HG03460 (cell line): ENCODE data around the gene SNRNP200.
A peak's percentile ranks its signal among the peaks of the same experiment; 100 is the strongest.

Experiments used
- ATAC-seq: cut with Tn5 transposase; IDR thresholded peaks from one replicate; pipeline ENCODE4 v1.9.1; 2021; ENCODE audit not compliant: unreplicated experiment

Gene SNRNP200

DNA sequence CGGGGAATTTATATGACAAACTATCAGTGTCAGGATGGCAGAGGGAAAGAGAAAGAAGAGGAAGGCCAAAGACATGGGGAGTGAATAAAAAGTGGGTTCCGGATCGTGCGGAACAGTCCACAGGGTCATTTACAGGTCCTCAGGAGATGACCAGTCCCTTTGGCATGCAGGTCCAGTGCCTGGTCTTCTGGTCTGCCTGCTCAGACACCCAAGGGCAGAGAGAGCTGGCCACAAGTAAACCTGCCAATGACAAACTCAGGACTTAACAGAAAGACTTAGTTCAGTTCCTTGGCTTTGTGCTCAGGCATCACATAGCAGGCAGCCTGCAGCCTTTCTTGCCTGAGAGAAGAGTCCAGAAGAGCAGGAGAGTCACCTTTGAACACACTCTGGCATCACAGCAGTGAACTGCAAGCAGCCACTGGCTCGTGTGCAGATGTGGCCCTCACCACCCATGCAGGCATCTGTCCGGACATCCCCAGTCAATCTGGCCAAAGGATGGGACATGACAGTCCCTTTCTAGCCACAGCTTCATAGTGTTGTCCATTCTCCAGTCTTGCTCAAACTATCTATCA is 53.5 kb downstream of the SNRNP200 start:
- no peak for ATAC-seq

DNA sequence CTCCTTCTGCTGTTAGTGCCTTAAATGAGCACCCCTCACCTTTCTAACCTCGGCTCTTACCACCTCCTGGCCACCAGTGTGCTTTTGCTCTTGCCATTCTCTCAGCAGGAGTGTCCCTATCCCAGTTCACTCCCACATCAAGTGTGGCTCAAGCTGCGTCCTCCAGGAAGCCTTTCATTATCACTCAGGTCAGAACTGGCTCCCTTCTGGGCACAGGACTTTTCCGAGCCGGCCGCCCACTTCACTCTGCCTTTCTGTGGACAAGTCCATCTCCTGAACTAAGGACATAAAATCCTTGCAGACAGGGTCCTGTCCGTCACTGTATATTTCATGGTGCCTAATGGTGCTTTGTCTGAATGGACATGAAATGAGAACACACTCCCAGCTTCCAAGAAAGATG is 55.2 kb downstream of the SNRNP200 start:
- ATAC-seq = no peak

DNA sequence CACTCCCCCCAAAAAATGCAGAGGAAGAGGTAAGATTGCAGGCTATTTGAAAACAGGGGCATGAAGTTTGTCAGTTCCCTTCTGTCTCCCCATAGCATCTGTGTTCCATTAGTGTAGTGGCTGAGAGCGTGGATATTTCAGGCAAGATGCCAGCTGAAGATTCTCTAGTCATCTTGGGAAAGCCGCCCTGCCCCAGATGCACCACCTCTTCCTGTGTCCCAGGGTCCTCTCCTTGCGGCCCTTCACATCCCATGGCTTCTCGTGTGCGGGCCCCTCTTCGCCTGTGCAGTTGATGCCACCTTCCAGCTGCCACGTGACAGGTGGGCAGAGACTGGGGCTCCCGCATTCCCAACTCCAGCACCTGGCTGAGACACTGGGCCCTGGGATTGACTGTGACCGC is 55.7 kb downstream of the SNRNP200 start:
- ATAC-seq = no peak

DNA sequence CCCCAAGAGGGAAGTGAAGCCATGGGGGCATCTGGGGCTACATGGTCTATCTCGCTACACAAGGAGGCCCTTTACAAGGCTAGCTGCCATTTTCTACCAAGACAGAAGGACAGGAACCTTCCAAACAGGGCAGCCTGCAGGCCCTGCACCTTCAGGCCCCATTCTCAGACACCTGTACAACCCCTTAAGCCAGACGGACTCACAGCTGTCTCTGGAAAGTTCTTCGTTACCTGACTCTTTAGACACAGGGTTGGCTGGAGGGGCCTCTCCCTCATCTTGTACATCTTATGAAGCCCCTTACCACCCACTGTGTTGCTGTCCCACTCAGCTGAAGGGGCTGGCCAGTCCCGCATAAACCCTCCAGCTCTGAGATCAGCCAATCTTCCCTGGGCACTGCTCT is 56.7 kb downstream of the SNRNP200 start:
- no peak for ATAC-seq

DNA sequence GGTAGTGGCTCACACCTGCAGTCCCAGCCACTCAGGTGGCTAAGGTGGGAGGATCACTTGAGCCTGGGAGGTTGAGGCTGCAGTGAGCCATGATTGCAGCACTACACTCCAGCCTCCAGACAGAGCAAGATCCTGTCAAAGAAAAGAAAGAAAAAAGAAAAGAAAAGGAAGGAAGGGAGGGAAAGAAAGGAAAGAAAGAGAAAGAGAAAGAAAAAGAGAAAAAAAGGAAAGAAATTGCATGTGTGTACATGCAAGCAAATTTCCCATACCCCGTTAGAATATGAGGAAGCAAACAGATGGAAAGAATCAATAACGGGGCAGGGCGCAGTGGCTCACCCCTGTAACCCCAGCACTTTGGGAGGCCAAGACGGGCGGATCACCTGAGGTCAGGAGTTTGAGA is 57.5 kb downstream of the SNRNP200 start:
- ATAC-seq = no peak

DNA sequence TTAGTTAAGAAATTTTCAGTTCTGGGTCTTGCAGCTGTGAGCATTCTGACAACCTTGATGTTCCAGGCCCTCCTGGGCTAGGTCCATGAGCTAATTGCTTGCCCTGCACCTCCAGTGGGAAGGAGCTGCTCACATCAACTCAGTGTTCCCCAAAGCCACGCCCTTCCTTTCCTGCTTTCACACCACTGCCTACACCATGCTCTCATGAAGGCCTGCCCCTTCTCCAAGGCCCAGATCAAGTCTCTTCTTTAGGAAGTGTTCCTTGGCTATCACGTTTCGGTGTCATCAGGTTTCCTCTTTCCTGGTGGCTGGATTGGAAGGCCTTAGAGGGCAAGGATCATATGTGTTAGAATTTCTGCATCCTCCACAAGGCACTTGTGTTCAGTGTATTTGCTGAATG is 58.3 kb downstream of the SNRNP200 start:
- ATAC-seq = no peak

DNA sequence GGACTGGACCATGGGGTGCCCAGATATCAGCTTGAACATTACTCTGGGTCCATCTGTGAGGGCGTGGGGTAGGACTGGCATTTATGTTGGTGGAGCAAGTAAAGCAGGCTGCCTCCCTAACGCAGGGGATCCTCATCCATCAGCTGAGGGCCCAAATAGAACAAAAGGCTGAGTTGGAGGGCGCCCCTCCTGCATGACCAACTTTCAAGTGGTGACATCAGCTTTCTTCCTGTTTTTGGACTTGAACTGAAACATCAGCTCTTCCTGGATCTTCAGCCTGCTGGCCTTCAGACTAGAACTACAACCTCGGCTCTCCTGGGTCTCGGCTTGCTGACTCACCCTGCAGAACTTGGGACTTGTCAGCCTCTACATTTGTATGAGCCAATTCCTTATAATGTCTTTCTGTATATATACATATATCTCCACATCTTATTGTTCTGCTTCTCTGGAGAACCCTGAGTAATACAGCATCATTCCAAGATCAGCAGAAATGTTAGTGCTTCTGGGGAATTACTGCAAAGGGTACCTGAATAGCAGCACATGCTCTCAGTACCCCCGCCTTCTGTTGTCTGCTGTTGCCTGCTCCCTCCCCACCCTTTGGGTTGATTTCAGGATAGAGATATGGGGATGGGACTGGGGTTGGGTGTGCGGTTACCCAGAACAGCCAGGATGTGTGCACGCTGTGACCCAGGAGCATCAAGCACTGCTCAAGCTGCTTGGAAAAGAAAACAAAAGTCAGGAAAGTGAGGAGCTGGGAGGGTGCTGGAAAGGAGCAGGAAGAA is 59.5 kb downstream of the SNRNP200 start:
- no peak for ATAC-seq

DNA sequence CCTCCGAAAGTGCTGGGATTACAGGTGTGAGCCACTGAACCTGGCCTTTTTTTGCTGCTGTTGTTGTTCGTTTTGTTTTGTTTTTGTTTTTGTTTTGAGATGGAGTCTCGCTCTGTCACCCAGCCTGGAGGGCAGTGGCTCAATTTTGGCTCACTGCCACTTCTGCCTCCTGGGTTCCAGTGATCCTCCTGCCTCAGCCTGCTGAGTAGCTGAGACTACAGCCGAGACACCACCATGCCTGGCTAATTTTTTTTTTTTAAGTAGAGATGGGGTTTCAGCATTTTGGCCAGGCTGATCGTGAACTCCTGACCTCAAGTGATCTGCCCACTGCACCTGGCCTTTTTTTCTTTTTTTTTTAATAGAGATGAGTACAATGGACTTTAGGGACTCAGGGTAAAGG is 61.5 kb downstream of the SNRNP200 start:
- ATAC-seq = no peak

DNA sequence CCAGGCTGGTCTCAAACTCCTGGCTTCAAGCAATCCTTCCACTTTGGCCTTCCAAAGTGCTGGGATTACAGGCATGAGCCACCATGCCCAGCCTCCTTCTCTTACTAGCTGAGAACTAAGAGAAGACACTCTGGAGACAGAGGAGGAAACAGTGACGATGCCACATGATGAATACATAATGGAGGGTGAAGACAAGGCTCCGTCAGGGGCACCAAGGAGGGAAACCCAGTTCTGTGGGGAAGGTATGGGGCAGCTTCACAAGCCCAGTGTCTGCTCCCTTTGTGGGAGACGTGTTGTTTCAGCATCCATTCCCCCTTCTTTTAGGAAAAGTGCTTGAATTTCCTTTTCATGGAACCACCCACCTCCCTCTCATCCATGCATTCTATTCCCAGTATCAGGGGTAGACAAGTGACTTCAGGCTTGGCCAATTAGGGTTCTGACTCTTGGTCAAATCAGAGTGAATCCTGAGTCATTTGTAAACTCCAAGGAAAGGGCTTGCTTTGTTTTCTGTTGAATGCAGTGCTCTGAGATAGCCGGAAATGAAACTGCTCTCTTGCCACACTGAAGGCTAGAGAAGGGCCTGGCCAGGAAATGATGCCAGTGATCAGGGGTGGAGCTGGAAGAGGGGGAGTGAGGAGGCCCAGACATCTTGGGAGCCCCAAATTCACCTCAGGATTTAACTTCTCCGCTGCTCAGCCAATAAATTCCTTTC is 63.3 kb downstream of the SNRNP200 start:
- peak; percentile 89 for ATAC-seq

DNA sequence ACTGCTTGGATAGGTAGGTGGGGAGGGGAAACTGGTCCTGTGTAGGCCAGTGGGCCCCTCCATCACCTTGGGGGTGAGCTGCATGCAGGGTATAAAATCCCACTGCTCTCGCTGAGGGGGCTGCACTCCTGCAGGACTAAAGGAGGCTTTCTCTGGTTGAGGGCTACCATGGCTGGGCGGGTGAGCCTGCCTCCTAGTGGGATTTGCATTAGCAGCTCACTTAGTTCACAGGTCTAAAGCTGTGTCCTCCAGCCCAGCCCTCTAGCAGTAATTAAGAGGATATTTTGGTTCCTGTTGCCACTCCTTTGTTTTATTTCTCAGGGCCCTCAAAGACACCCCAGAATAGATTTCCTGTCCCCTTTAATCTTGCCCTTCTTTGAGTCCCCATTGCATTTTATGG is 64.1 kb downstream of the SNRNP200 start:
- ATAC-seq = no peak

DNA sequence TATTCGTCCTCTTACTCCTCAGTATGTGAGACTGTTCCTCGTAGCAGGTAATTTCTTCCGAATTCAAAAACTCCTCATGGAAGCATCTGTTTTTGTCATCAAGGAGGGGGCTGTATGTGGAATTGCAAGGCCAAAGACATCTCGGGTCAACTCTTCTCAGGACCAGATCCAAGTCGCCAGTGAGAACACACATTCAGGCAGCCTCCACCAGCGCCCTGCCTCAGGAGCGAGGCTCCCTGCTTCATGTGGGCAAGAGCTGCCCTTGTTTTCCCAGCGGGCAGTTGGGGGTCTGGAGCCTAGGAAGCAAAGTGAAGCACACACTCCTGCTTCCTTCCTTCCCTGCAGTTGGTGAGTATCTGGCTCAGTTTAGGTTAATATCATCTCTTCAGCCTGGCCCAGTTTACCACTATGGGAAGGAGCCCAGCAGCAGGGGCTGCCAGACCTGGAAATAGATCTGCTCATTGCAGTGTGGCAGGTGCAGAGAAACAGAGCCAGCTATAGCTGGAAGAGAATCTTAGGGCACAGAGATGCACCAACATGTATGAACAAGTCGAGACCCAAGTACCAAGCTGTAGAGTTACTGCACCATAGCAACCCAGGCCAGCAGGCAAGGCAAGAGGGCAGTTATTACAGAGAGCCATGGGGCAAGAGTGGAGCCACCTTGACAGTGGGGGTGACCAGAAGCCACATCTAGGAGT is 64.9 kb downstream of the SNRNP200 start:
- ATAC-seq = no peak

DNA sequence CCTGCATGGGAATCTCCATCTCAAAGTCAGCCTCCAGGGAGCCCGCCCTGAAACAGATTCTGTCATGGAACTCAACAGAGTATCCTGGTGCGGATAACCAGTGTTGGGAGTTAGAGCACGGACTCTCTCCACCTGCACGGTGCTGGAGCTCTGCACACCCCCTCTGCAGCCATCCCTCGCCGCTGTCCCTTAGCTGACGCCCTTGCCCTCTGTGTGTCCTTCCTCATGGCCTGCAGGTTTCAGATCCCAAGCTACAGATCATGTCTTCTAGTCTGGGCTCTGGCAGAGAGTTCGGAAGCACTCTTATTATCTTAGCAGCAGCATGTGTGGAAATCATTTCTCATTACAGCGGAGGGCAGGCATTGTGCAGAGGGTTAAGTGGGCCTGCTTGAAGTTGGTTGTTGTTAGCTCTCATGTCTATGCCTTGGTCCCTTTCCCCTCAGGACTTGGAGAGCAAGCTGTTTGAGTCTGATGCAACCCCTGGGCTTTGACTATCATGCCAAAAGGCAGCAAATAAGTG is 65.5 kb downstream of the SNRNP200 start:
- no peak for ATAC-seq

DNA sequence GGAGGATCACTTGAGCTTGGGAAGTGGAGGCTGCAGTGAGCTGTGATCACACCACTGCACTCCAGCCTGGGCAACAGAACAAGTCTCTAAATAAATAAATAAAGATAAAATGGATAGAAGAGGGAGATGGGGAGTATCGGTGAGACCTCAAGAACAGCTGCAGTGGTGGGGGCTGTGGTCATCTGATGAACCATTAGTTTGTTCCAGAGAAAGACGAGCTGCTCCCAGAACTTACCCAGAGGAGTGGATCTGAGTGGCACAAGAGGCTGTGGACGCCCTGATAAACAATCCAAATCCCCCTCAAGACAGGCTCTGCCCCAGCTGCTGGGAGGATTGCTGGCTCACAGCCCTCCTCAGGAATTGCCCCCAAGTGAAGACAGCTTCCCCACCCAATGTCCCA is 66.3 kb downstream of the SNRNP200 start:
- ATAC-seq = no peak

DNA sequence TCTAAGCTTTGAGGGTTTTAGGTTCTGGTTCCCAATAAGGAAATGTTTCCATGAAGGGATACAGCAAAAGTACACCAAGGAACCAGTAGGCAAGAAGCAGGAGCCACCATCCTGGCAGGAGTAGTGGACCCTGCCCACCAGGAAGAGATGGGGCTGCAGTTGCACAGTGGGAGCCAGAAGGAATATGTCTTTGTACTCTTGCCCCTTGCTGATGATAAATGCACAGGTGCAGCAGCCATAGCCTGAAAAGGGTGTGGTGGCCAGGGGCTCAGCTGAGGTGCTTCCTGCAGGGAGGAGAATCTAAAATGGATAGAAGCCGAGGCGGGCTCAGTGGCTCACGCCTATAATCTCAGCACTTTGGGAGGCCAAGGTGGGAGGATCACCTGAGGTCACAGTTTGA is 67.1 kb downstream of the SNRNP200 start:
- ATAC-seq = no peak

DNA sequence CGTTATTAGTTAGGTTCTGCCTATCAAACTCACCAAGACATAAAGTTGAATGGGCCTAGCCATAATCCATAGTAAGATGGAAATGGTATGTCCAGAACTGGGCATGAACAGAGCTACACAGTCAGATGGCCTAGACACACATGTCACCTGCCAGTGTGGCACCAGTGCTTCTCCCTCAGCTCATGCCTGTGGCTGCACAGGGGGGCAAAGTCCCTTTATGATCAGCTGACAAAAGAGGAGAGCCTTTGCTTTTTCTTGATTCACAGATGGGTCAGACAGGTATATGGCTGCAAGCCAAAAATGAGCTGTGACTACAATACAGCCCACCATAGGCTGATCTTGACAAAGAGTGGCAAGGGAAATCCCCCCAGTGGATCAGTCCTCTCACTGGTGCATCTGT is 68.5 kb downstream of the SNRNP200 start:
- ATAC-seq = no peak

DNA sequence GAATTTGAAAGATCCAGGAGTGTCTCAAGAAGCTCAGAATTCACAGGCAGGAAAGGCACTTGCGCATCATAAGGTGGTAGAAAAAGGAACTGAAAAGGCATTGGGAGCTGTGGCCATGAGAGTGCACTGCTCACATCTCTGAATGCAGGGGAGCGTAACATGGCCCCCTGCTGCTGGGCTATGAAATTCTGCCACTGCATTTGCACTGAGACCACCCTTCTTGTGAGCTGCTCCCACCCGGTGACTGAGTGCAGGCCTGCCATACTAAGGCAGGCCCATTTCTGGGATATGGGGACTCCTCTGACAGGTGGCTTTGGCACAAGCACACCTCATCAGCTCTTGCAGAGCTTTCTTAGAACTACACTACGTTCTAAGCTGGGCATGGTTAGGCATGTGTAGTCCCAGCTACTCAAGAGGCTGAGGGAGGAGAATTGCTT is 71.4 kb downstream of the SNRNP200 start:
- ATAC-seq = peak; percentile 91

DNA sequence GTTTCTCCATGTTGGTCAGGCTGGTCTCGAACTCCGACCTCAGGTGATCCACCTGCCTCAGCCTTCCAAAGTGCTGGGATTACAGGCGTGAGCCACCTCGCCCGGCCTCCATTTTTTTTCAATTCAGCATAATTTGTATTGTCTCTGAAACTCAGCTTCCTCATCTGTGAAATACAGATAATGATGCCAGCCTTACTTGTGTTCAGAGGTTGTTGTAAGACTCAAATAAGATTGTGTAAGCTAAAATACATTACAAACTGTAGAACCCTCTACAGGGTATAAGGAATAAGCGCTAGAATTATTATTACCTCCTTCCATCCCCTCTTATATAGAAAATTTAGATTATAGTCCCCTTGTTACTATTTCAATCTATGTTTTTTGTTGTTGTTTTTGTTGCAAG is 71.9 kb downstream of the SNRNP200 start:
- ATAC-seq = no peak

DNA sequence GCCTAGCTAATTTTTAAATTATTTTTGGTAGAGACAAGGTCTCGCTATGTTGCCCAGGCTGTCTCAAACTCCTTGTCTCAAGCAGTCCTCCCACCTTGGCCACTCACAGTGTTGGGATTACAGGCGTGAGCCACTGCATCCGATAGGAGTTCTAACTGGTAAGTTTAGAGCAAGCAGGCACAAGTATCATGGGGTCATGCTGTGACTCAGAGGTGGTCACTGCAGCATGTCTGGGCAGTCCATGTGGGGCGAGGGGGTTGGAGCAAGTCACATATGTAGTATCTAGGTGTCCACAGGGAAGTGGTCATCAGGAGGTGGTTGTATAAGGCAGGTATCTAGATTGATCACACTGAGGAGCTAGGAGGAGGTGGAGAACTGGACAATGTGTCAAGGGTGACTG is 74.0 kb downstream of the SNRNP200 start:
- no peak for ATAC-seq

DNA sequence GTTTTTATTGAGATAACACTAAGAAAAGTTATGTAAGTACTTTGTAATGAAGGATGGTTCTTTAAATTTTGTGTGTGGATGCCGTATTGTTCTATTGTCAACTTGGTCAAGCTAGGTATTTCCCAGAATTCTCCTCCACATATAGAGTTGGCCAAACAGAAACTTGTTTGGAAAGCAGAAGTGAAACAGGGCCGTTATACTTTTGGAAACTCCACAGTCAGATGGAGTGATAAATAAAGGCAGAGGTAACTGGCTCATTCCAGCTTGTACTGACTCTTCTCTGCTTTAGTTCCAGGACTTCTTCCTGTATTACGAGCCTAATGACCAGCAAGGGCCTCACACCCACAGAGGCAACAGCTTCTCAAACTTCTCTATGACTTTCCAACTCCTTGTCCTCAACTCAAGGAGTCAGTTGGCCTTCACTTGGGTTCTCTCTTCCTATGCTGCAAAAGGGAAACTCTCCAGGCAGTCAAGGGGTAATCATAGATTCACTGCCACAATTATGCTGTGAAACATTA is 80.3 kb downstream of the SNRNP200 start:
- peak; percentile 76 for ATAC-seq
